Tibial nerve (tissue), 4 donors: ENCODE measurements around the gene BCL2. TPM values are rescaled to one million over a fixed set of nuclear protein-coding genes. Genes with fewer than 3 reads are reported as not detected.

Experiments used
- DNase-seq, 2 donors: peaks; one replicate each; pipeline ENCODE4 v3.0.0-alpha.2; 2019; ENCODE audit warnings: low spot score in 2 of 2
- H3K27ac ChIP-seq, 4 donors: fragments of 200-600 bp; sonication (generic) in 3 of 4; one replicate each; pipeline ENCODE4 v1.5.1; 2017 to 2019; ENCODE audit warnings: mild to moderate bottlenecking in 1 of 4
- H3K27me3 ChIP-seq, 2 donors: fragments of 200-600 bp; sonication (generic) in 1 of 2; one replicate each; pipeline versions ENCODE4 v1.5.1 to v1.6.0; 2017 to 2019
- H3K36me3 ChIP-seq, 3 donors: fragments of 200-600 bp; sonication (generic); one replicate each; pipeline ENCODE4 v1.5.1; 2018 to 2019
- H3K4me1 ChIP-seq, 4 donors: fragments of 200-600 bp; sonication (generic) in 3 of 4; one replicate each; pipeline ENCODE4 v1.5.1; 2017 to 2019
- H3K4me3 ChIP-seq, 4 donors: fragments of 200-600 bp; sonication (generic) in 3 of 4; one replicate each; pipeline ENCODE4 v1.5.1; 2017 to 2019; ENCODE audit warnings: mild to moderate bottlenecking in 1 of 4, moderate library complexity in 1 of 4
- H3K9me3 ChIP-seq, 4 donors: fragments of 200-600 bp; sonication (generic) in 3 of 4; one replicate each; pipeline ENCODE4 v1.5.1; 2017 to 2019
- EP300 ChIP-seq, 2 donors: sonication (generic); formaldehyde crosslinking; IDR thresholded peaks; one replicate each; pipeline ENCODE4 v1.6.1; 2017; ENCODE audit warnings: antibody characterized with exemption in 2 of 2, mild to moderate bottlenecking in 1 of 2
- POLR2A ChIP-seq, 2 donors: fragments of 450-650 bp; IDR thresholded peaks; one replicate each; pipeline ENCODE4 v1.6.1; 2017; ENCODE audit warnings: antibody characterized with exemption in 2 of 2, mild to moderate bottlenecking in 2 of 2, moderate library complexity in 2 of 2
- WGBS, 2 donors: methylation state at CpG; one replicate each; pipeline ENCODE4 v1.1.5; 2018; 5-methylcytosine and 5-hydroxymethylcytosine counted together
- total RNA-seq, 4 donors: library from RNA; depleted of rRNA; stranded (reverse); fragments of >200 nt; gene quantifications; one replicate each; pipeline ENCODE4 v1.1.0, GENCODE V29; 2016
- TF ChIP-seq, protein P1 (sequence below), 5 experiments: fragments of 200-600 bp in 3 of 5; fragments of 450-650 bp in 2 of 5; sonication (generic) in 3 of 5; IDR thresholded peaks; one replicate each; pipeline ENCODE4 v1.5.1; 2016 to 2019; ENCODE audit warnings: antibody characterized with exemption in 5 of 5, mild to moderate bottlenecking in 3 of 5, moderate library complexity in 2 of 5

The BCL2 gene
- total RNA-seq, 4 donors from 2014 or later, result 54.7 to 79.1 (median 67.0) TPM

DNA sequence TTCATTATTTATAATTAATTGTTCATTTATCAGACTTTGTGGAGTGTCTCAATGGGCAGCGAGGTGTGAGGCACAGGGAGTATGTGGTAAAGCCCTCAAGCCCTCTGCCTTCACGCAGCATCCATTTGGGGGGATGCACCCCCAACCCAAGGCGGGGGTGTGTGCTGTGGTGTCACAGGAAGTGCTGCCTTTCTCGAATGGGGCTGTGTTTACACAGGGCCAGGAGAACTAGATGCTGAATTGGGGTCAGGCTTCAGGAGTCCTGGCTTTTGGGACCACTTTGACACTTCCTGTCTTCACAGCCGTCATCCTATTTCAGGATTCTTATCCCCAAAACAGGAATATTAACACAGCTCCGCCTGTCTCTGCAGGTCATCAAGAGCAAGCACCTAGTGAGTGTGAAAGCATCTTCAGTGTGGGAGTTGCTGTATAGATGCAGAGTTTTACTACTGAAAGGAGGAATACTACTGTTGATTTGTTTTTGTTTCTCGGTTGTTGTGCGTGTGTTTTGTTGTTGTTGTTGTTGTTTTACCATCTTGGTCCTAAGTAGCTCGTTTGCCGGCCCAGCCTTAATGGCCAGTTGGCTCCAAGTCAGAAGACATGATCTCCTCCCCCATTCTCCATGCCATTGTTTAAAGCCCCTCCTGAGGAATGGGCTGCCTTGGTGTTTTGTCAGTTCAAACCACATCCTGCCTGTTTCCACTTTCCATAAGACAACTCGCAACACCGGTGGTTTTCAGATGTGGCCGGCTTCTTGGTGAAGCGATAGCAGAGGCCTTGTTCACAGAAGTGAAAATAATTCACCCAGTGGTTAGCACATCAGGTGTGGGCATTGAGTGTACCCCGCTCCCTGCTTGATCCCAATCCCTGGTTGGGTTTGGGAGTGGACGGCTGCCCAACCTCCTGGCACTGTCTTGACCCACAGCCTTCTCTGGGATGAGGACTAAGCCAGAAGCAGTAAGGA lies 221.3 kb downstream of the BCL2 start:
- Histone ChIP-seq H3K27me3 (no peaks in the 10 kb centered on the region), H3K27ac (peak overlapping the region in 2 of 4 donors; percentile 12 to 42), H3K9me3 (no peaks in the 10 kb centered on the region), H3K4me1 (peaks cover 0 to 8% (median 0%) of the 10 kb centered on the region in 4 donors), H3K36me3 (no peaks in the 10 kb centered on the region), H3K4me3 (no peak overlapping the region)
- DNase-seq, result no peak
- TF ChIP-seq, protein P1, sequence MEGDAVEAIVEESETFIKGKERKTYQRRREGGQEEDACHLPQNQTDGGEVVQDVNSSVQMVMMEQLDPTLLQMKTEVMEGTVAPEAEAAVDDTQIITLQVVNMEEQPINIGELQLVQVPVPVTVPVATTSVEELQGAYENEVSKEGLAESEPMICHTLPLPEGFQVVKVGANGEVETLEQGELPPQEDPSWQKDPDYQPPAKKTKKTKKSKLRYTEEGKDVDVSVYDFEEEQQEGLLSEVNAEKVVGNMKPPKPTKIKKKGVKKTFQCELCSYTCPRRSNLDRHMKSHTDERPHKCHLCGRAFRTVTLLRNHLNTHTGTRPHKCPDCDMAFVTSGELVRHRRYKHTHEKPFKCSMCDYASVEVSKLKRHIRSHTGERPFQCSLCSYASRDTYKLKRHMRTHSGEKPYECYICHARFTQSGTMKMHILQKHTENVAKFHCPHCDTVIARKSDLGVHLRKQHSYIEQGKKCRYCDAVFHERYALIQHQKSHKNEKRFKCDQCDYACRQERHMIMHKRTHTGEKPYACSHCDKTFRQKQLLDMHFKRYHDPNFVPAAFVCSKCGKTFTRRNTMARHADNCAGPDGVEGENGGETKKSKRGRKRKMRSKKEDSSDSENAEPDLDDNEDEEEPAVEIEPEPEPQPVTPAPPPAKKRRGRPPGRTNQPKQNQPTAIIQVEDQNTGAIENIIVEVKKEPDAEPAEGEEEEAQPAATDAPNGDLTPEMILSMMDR (IDR thresholded peaks at IDR 0.05), result no peak
- TF ChIP-seq POLR2A (IDR thresholded peaks at IDR 0.05) (no peak), EP300 (IDR thresholded peaks at IDR 0.05) (no peak)
- WGBS, 2 donors, result 72 to 75% methylated on average over 15 to 16 of the region's 16 CpGs

DNA sequence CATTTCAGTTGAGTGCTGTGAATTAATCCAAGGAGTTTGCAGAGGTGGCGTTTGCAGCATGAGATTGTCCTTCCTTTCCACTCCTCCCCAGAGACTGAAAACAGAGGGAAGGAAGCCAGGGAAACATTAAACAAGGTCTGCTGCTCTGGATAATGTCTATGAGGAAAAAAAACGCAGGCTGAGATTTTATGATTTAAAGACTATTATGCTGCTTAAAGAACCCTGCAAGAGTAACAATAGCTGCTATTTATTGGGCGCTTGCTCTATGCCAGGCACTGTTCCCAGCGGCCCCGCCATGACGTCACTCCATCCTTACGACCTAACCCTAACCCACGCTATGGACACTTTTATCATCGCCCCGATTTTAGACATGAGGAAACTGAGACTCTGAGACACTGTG lies 222.4 kb downstream of the BCL2 start:
- Histone ChIP-seq H3K4me3 (no peak overlapping the region), H3K4me1 (peaks cover 0 to 8% (median 0%) of the 10 kb centered on the region in 4 donors), H3K9me3 (no peaks in the 10 kb centered on the region), H3K27me3 (no peaks in the 10 kb centered on the region), H3K27ac (peak overlapping the region in 1 of 4 donors; percentile 42), H3K36me3 (no peaks in the 10 kb centered on the region)
- WGBS, 2 donors, result 18 to 21% methylated on average over 10 of the region's 10 CpGs
- DNase-seq, result no peak
- no peak for TF ChIP-seq POLR2A (IDR thresholded peaks at IDR 0.05)
- TF ChIP-seq, protein P1 (IDR thresholded peaks at IDR 0.05), result no peak
- TF ChIP-seq EP300 (IDR thresholded peaks at IDR 0.05), result peak in 1 of 2 donors; percentile 14

DNA sequence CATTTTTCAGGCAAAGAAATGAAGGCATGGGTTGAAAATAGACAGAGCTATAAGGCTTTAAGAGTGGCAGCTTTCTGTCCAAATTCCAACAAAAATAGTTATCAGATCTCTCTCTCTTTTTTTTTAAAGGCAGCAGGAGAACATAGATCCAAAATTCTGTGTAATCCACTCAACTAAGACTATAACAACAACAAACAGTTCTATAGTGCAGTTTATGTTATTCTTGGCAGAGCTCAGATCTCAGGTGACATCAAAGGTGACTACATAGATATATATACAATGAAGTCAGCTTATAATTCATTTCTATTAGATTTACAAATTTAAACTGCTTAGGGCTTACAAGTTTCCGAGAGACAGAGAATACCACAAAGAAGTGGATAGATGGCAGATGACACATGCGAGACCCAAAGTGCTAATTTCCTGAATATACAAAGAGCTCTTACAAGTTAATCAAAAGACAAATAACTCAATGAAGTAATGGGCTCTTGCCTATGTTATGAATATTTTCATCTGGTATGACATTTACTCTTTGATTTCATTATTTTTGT lies 223.2 kb downstream of the BCL2 start:
- H3K27ac ChIP-seq, result no peak overlapping the region
- H3K4me3 ChIP-seq, result no peak overlapping the region
- H3K9me3 ChIP-seq, result no peaks in the 10 kb centered on the region
- WGBS, 2 donors, result 44 to 59% methylated on average over 2 of the region's 2 CpGs
- TF ChIP-seq, protein P1 (IDR thresholded peaks at IDR 0.05), result no peak
- no peak for TF ChIP-seq EP300 (IDR thresholded peaks at IDR 0.05)
- no peak for TF ChIP-seq POLR2A (IDR thresholded peaks at IDR 0.05)
- H3K4me1 ChIP-seq, result peaks cover 0 to 8% (median 0%) of the 10 kb centered on the region in 4 donors
- H3K27me3 ChIP-seq, result no peaks in the 10 kb centered on the region
- no peak for DNase-seq
- no peaks in the 10 kb centered on the region for H3K36me3 ChIP-seq

DNA sequence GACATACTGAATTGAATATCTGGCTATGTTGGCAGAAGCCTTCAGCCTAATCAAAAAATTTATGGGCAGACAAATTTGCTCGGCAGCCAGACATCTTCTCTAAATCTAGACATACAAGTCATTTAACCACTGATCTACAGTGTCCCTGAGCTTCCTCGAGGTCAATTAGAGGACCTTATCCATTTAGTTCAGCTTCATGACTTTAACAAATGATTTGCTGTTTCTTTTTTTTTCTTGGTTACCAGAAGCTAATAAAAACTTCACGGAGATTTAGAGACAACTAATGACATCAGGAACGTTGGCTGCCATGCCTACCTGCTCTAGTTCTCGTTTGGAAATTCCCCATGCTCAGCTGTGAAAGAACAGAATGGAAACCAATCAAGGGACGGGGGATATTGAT lies 223.8 kb downstream of the BCL2 start:
- no peak for DNase-seq
- no peak for TF ChIP-seq POLR2A (IDR thresholded peaks at IDR 0.05)
- TF ChIP-seq, protein P1 (IDR thresholded peaks at IDR 0.05), result no peak
- no peaks in the 10 kb centered on the region for H3K36me3 ChIP-seq
- no peaks in the 10 kb centered on the region for H3K27me3 ChIP-seq
- WGBS, 2 donors, result 44 to 50% methylated on average over 6 of the region's 6 CpGs
- H3K4me1 ChIP-seq, result peaks cover 0 to 8% (median 0%) of the 10 kb centered on the region in 4 donors
- no peaks in the 10 kb centered on the region for H3K9me3 ChIP-seq
- no peak overlapping the region for H3K27ac ChIP-seq
- H3K4me3 ChIP-seq, result no peak overlapping the region
